PC-3 (cell line): ENCODE data around the gene EXD3. TPM values are rescaled to one million over a fixed set of nuclear protein-coding genes. Genes with fewer than 3 reads are reported as not detected.

ENCODE experiments used
- ATAC-seq: fragments of 200-7000 bp; cut with Tn5 transposase; 2 replicates; pipeline ENCODE4 v1.9.1; 2020; ENCODE audit warnings: mild to moderate bottlenecking, moderate library complexity
- BruUV-seq: library from RNA; stranded (reverse); fragments of 400-500 nt; replicated peaks from 2 replicates; lab custom pipeline; 2021; lab: Mats Ljungman, UMichigan
- CTCF ChIA-PET: fragments of 300-600 bp; sonication (Branson Sonifier 250); formaldehyde crosslinking; loops from one replicate; lab custom pipeline; 2022; ENCODE audit warnings: antibody characterized with exemption; lab: Charles Lee
- POLR2A ChIA-PET: fragments of 300-600 bp; sonication (Branson Sonifier 250); formaldehyde crosslinking; loops from one replicate; lab custom pipeline; 2022; ENCODE audit warnings: antibody characterized with exemption; ENCODE audit not compliant: unreplicated experiment; lab: Charles Lee
- DNase-seq: peaks from one replicate; pipeline ENCODE4 v3.0.0-alpha.2; 2015
- H2AFZ ChIP-seq: fragments of 300-600 bp; sonication (generic); 2 replicates; pipeline ENCODE4 v1.6.0; 2016; ENCODE audit warnings: antibody characterized with exemption, low read length
- H3F3A ChIP-seq: fragments of 300-600 bp; sonication (generic); one replicate; pipeline ENCODE4 v1.6.0; 2017; ENCODE audit warnings: antibody characterized with exemption, low read length, control low read depth, mild to moderate bottlenecking; ENCODE audit not compliant: unreplicated experiment
- H3K27ac ChIP-seq: fragments of 300-600 bp; sonication (generic); 2 replicates; pipeline ENCODE4 v1.5.1; 2016; ENCODE audit warnings: mild to moderate bottlenecking, low read length
- H3K27me3 ChIP-seq: fragments of 300-600 bp; sonication (generic); 2 replicates; pipeline ENCODE4 v1.6.1; 2016; ENCODE audit warnings: low read length, mixed read lengths
- H3K36me3 ChIP-seq: fragments of 300-600 bp; sonication (generic); 2 replicates; pipeline ENCODE4 v1.6.1; 2016; ENCODE audit warnings: low read depth, mixed run types, low read length, mixed read lengths
- H3K4me1 ChIP-seq: fragments of 300-600 bp; sonication (generic); 2 replicates; pipeline ENCODE4 v1.5.1; 2016; ENCODE audit warnings: low read length; ENCODE audit not compliant: insufficient read depth
- H3K4me2 ChIP-seq: fragments of 300-600 bp; sonication (generic); 2 replicates; pipeline ENCODE4 v1.6.0; 2016; ENCODE audit warnings: low read length
- H3K4me3 ChIP-seq: fragments of 300-600 bp; sonication (generic); 2 replicates; pipeline ENCODE4 v1.5.1; 2016; ENCODE audit warnings: mild to moderate bottlenecking, low read length, mixed read lengths
- H3K79me2 ChIP-seq: fragments of 300-600 bp; sonication (generic); 2 replicates; pipeline ENCODE4 v1.6.1; 2017; ENCODE audit warnings: low read length, mixed read lengths
- H3K9ac ChIP-seq: fragments of 300-600 bp; sonication (generic); 2 replicates; pipeline ENCODE4 v1.6.0; 2016; ENCODE audit warnings: mild to moderate bottlenecking, low read length
- H3K9me2 ChIP-seq: fragments of 300-600 bp; sonication (generic); replicated peaks from 2 replicates; pipeline ENCODE4 v1.6.1; 2016; ENCODE audit warnings: mixed run types, low read length, mixed read lengths
- H3K9me3 ChIP-seq: fragments of 300-600 bp; sonication (generic); 2 replicates; pipeline ENCODE4 v1.6.1; 2016; ENCODE audit warnings: low read length, mixed read lengths
- H4K20me1 ChIP-seq: fragments of 300-600 bp; sonication (generic); 2 replicates; pipeline ENCODE4 v1.6.1; 2016; ENCODE audit warnings: low read length, mixed read lengths
- CTCF ChIP-seq: fragments of 300-600 bp; sonication (generic); conservative IDR thresholded peaks from 2 replicates; pipeline ENCODE4 v1.5.1; 2017; ENCODE audit warnings: antibody characterized with exemption, low read depth, mild to moderate bottlenecking, low read length
- EZH2 ChIP-seq: fragments of 300-600 bp; sonication (generic); IDR thresholded peaks from one replicate; pipeline ENCODE4 v1.6.1; 2017; ENCODE audit warnings: antibody characterized with exemption, mild to moderate bottlenecking, low read length; ENCODE audit not compliant: unreplicated experiment
- EZH2phosphoT487 ChIP-seq: fragments of 300-600 bp; sonication (generic); IDR thresholded peaks from 2 replicates; pipeline ENCODE4 v1.6.1; 2018; ENCODE audit warnings: mild to moderate bottlenecking, antibody characterized with exemption, low read length, borderline replicate concordance
- intact Hi-C: fragments of 100-400 bp; cut with micrococcal nuclease; formaldehyde crosslinking; loops from 2 replicates; pipeline ENCODE4 v1.9.0; 2023
- total RNA-seq: library from RNA; depleted of rRNA; stranded (reverse); fragments of >200 nt; gene quantifications from 2 replicates; pipeline ENCODE4 v1.2.3, GENCODE V29; 2014

EXD3 gene
- total RNA-seq, 1 experiment from 2014 or later = 1.9 TPM

- no peak overlapping the region for H2AFZ ChIP-seq
- H3K9me2 ChIP-seq = no peaks in the 10 kb centered on the region
- H4K20me1 ChIP-seq = no peaks in the 10 kb centered on the region
- H3K27me3 ChIP-seq = no peaks in the 10 kb centered on the region
- no peak for DNase-seq
- no TSS peak for BruUV-seq
- no peak for ATAC-seq
- no peaks in the 10 kb centered on the region for H3F3A ChIP-seq
- no peaks in the 10 kb centered on the region for H3K36me3 ChIP-seq
- ChIA-PET CTCF (no interaction called here), POLR2A (no interaction called here)
- intact Hi-C loops = no loop called here
- no peaks in the 10 kb centered on the region for H3K9me3 ChIP-seq
- TF ChIP-seq EZH2 = no peak
- TF ChIP-seq EZH2phosphoT487 = no peak
- TF ChIP-seq CTCF = no peak
- no peaks in the 10 kb centered on the region for H3K4me1 ChIP-seq
- no peaks in the 10 kb centered on the region for H3K79me2 ChIP-seq
- H3K9ac ChIP-seq = no peak overlapping the region
- H3K4me3 ChIP-seq = no peak overlapping the region
- no peak overlapping the region for H3K4me2 ChIP-seq
- H3K27ac ChIP-seq = no peak overlapping the region
Measured at GRCh38 chr9:137368431-137369035, 54.4 kb downstream of the EXD3 start.

- H3F3A ChIP-seq = no peaks in the 10 kb centered on the region
- CTCF ChIA-PET = no interaction called here
- H4K20me1 ChIP-seq = no peaks in the 10 kb centered on the region
- POLR2A ChIA-PET = no interaction called here
- no peak for DNase-seq
- no peak overlapping the region for H3K4me3 ChIP-seq
- no peak overlapping the region for H3K4me2 ChIP-seq
- no peaks in the 10 kb centered on the region for H3K27me3 ChIP-seq
- H3K9me2 ChIP-seq = no peaks in the 10 kb centered on the region
- intact Hi-C loops = no loop called here
- no peak overlapping the region for H3K9ac ChIP-seq
- TF ChIP-seq CTCF = no peak
- no peak for TF ChIP-seq EZH2phosphoT487
- no peak for TF ChIP-seq EZH2
- H3K79me2 ChIP-seq = no peaks in the 10 kb centered on the region
- BruUV-seq = no TSS peak
- H3K36me3 ChIP-seq = no peaks in the 10 kb centered on the region
- no peaks in the 10 kb centered on the region for H3K9me3 ChIP-seq
- H2AFZ ChIP-seq = no peak overlapping the region
- no peaks in the 10 kb centered on the region for H3K4me1 ChIP-seq
- no peak for ATAC-seq
- no peak overlapping the region for H3K27ac ChIP-seq
Measured at GRCh38 chr9:137367506-137368430, 55.2 kb downstream of the EXD3 start.
